ENCODE results near the gene PDE3B. TPM values are rescaled to one million over a fixed set of nuclear protein-coding genes. Genes with fewer than 3 reads are reported as not detected.
A peak's percentile ranks its signal among the peaks of the same experiment; 100 is the strongest.
"Not testable (repeated sequence)": the region's sequence is repeated elsewhere in the genome, so short reads cannot be mapped to it uniquely, and the experiment has no call there.

Gene PDE3B
- total RNA-seq, 1 donor from 2014 or later = 62.8 TPM

DNA sequence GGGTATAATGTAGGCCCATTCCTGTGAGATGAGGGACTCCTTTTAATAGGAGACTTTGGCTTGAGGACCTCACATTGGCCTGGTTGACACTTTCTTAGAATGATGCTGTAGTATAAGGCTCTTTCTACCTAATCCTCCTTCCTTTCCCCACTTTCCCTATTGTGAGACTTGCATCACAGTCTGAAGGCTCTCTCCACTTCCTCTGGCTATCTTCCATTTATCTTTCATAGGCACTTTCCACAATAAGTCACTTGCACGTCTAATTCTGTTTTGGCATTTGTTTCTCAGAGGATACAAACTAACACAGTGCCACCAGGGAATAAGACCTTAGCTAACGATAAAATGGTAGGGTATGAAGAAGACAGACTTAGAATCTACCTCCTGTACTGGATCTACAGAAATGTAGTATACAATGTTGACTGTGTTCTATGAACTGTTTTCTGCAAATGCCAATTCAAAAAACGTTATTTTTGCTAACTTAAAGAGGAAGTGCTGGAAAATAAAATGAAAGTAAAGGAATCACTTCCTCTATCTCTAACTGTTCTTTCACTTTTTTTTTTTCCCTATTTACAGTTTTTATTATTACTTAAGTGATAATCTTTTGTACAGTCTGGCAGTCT, 17.9 kb upstream of the PDE3B start:
- intact Hi-C loops (cut with micrococcal nuclease) = no loop called here
- Mint-ChIP-seq H3K27ac (peak overlapping the region; percentile 63), H3K4me3 (peak overlapping the region; percentile 31), H3K27me3 (ENCODE audit: insufficient read depth) (no peaks in the 10 kb centered on the region), H3K9me3 (peaks cover 11% of the 10 kb centered on the region), H3K4me1 (ENCODE audit: low read depth) (peaks cover 65% of the 10 kb centered on the region), H3K36me3 (ENCODE audit: low read depth) (peaks cover 44% of the 10 kb centered on the region)
- no peak for DNase-seq (ENCODE audit: low spot score)

DNA sequence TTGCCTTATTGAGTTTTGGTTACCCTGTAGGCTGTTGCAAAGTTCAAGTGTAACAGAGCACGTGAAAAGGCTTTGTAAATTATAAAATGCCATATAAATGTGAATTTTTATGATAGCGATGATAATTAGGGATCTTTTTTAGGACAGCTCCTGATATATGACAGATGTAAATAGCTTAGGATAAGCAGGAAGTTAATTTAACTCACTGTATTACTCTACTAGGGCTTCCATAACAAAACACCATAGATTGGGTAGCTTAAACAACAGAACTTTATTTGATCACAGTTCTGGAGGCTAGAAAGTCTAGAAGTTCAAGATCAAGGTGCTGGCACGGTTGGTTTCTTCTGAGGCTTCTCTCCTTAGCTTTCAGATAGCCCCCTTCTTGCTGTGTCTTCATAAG, 17.0 kb upstream of the PDE3B start:
- intact Hi-C loops (cut with micrococcal nuclease) = no loop called here
- peaks cover 61% of the 10 kb centered on the region for H3K4me1 Mint-ChIP-seq (ENCODE audit: low read depth)
- H3K9me3 Mint-ChIP-seq = peaks cover 20% of the 10 kb centered on the region
- DNase-seq (ENCODE audit: low spot score) = no peak
- no peaks in the 10 kb centered on the region for H3K27me3 Mint-ChIP-seq (ENCODE audit: insufficient read depth)
- no peak overlapping the region for H3K27ac Mint-ChIP-seq
- no peak overlapping the region for H3K4me3 Mint-ChIP-seq
- H3K36me3 Mint-ChIP-seq (ENCODE audit: low read depth) = peaks cover 48% of the 10 kb centered on the region

DNA sequence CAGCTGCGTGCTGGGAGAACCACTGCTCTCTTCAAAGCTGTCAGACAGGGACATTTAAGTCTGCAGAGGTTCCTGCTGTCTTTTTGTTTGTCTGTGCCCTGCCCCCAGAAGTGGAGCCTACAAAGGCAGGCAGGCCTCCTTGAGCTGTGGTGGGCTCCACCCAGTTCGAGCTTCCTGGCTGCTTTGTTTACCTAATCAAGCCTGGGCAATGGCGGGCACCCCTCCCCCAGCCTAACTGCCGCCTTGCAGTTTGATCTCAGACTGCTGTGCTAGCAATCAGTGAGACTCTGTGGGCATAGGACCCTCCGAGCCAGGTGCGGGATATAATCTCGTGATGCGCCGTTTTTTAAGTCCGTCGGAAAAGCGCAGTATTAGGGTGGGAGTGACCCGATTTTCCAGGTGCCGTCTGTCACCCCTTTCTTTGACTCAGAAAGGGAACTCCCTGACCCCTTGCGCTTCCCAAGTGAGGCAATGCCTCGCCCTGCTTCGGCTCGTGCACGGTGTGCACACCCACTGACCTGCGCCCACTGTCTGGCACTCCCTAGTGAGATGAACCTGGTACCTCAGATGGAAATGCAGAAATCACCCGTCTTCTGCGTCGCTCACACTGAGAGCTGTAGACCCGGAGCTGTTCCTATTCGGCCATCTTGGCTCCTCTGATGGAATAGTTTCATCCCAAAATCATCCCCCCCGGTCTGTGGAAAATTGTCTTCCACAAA, 9.9 kb upstream of the PDE3B start:
- intact Hi-C loops (cut with micrococcal nuclease); H3K27me3 Mint-ChIP-seq (ENCODE audit: insufficient read depth); H3K9me3 Mint-ChIP-seq; H3K4me3 Mint-ChIP-seq; DNase-seq (ENCODE audit: low spot score): not testable (repeated sequence)
- H3K36me3 Mint-ChIP-seq (ENCODE audit: low read depth) = peaks cover 32% of the 10 kb centered on the region
- peak overlapping the region; percentile 32 for H3K27ac Mint-ChIP-seq
- H3K4me1 Mint-ChIP-seq (ENCODE audit: low read depth) = peaks cover 43% of the 10 kb centered on the region

DNA sequence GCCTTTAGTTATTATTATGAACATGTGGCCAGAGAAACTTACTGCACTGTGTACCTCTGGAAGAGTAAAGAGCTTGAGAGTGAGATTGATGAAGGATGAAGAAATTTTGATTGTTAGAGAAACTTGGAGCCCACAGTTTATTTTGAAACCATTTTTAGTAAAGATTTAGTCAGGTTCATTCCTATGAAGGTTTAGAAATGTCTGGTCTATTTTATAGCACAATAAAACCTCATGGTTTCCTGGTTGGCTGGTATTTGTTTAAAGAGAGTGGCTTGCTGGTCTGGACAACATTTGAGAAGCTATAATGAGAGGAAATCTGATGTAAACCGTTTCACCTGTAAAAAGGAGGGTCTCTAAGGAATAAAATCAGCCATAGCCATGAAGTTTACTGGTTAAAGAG, 8.8 kb upstream of the PDE3B start:
- Mint-ChIP-seq H3K9me3 (peaks cover 10% of the 10 kb centered on the region), H3K27me3 (ENCODE audit: insufficient read depth) (no peaks in the 10 kb centered on the region), H3K4me3 (peak overlapping the region; percentile 3), H3K36me3 (ENCODE audit: low read depth) (peaks cover 36% of the 10 kb centered on the region), H3K27ac (peak overlapping the region; percentile 61), H3K4me1 (ENCODE audit: low read depth) (peaks cover 50% of the 10 kb centered on the region)
- intact Hi-C loops (cut with micrococcal nuclease) = loop anchor here (1.0 kb wide), 1 partner anchor 10 kb away; no protein-coding TSS in a partner anchor
- no peak for DNase-seq (ENCODE audit: low spot score)

DNA sequence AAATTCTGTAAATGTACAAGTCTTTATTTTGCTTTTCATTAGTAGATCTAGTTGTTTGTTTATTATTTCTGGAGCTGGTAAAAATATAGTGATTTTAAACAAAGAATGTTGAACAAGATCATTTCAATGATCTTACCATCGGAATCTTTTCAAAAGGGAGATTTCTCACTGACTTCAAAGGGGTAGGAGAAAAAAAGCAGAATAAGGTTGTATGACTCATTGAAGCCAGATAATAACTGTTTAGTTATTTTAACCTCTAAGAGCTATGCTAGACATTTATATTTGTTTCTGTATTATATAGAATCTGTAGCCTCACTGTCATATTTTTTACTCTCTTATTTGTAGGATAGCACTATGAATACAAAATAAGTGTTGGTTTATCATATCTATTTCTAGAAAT, 8.1 kb upstream of the PDE3B start:
- peaks cover 58% of the 10 kb centered on the region for H3K4me1 Mint-ChIP-seq (ENCODE audit: low read depth)
- no peak for DNase-seq (ENCODE audit: low spot score)
- no peaks in the 10 kb centered on the region for H3K27me3 Mint-ChIP-seq (ENCODE audit: insufficient read depth)
- no peak overlapping the region for H3K4me3 Mint-ChIP-seq
- intact Hi-C loops (cut with micrococcal nuclease) = loop anchor here (1.0 kb wide), 1 partner anchor 10 kb away; no protein-coding TSS in a partner anchor
- H3K27ac Mint-ChIP-seq = peak overlapping the region; percentile 73
- H3K36me3 Mint-ChIP-seq (ENCODE audit: low read depth) = peaks cover 41% of the 10 kb centered on the region
- peaks cover 10% of the 10 kb centered on the region for H3K9me3 Mint-ChIP-seq

DNA sequence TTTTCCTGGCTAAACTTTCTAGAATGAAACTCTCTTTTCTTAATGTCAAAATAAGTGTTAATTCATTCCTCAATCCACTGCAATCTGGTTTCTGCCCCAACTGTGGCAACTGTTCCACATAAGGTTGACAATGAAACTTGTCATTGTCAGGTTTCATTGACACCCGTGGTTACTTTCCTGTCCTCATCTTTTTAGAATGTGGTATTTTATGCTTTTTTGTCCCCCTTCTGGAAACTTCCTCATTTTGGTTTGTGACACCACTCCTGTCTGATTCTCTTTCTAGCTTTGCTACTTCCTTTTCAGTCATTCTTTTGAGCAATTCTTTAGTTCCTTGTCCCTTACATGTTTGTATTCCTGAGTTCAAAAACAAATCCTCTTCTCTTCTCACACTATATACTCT, 7.5 kb upstream of the PDE3B start:
- Mint-ChIP-seq H3K9me3 (peaks cover 5% of the 10 kb centered on the region), H3K27ac (peak overlapping the region; percentile 50), H3K27me3 (ENCODE audit: insufficient read depth) (no peaks in the 10 kb centered on the region), H3K4me1 (ENCODE audit: low read depth) (peaks cover 62% of the 10 kb centered on the region), H3K36me3 (ENCODE audit: low read depth) (peaks cover 44% of the 10 kb centered on the region), H3K4me3 (peak overlapping the region; percentile 31)
- intact Hi-C loops (cut with micrococcal nuclease) = loop anchor here (1.0 to 2.0 kb wide), 2 partner anchors 15 to 59 kb away; no protein-coding TSS in a partner anchor
- no peak for DNase-seq (ENCODE audit: low spot score)

DNA sequence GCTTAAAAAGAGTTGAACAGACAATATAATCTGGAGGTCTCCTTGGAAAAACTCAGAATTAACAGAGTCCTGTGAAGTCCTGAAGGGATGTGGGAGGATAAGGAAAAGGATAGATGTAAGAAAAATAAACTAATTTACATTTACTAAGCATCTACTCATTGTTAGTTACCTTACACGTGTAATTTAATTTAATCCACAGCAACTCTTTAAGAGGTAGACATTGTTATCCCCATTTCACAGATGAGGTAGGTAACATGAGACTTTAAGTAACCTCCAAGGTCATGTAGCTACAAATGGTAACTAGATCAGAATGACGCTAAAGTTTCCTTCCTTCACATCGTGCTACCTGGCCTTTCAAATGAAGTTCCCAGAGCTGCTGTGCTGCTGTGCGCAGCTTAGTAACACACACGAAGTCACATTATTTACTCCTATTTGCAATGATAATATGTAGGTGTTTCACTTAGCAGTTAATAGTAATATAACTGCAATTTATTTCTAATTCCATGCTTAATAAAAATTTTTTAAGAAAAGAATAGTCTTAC, 5.7 kb upstream of the PDE3B start:
- no peaks in the 10 kb centered on the region for H3K27me3 Mint-ChIP-seq (ENCODE audit: insufficient read depth)
- H3K36me3 Mint-ChIP-seq (ENCODE audit: low read depth) = peaks cover 56% of the 10 kb centered on the region
- H3K9me3 Mint-ChIP-seq = no peaks in the 10 kb centered on the region
- H3K4me3 Mint-ChIP-seq = no peak overlapping the region
- no peak for DNase-seq (ENCODE audit: low spot score)
- no peak overlapping the region for H3K27ac Mint-ChIP-seq
- intact Hi-C loops (cut with micrococcal nuclease) = loop anchor here (2.0 kb wide), 1 partner anchor 17 kb away; no protein-coding TSS in a partner anchor
- peaks cover 80% of the 10 kb centered on the region for H3K4me1 Mint-ChIP-seq (ENCODE audit: low read depth)

DNA sequence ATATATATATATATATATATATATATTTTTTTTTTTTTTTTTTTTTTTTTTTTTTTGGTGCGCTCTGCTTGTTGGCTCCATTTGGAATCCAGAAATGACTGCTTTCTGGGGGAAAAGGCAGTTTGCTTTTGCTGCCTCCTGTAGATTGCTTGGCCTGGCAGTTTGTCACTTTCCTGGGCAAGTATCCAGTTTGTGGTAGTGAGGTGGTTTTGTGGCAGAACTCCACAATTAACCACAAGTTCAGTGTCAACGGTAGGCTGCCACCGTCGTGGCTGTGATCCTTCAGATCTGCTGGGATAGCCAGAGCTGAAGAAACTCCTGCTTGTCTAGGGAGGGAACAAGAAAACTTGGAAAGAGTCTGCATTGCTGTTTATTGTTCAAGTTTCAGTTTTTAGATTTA, 5.0 kb upstream of the PDE3B start:
- Mint-ChIP-seq H3K27ac (no peak overlapping the region), H3K4me1 (ENCODE audit: low read depth) (peaks cover 80% of the 10 kb centered on the region), H3K27me3 (ENCODE audit: insufficient read depth) (no peaks in the 10 kb centered on the region), H3K9me3 (no peaks in the 10 kb centered on the region), H3K4me3 (peak overlapping the region; percentile 40), H3K36me3 (ENCODE audit: low read depth) (peaks cover 55% of the 10 kb centered on the region)
- DNase-seq (ENCODE audit: low spot score) = no peak
- intact Hi-C loops (cut with micrococcal nuclease) = no loop called here

DNA sequence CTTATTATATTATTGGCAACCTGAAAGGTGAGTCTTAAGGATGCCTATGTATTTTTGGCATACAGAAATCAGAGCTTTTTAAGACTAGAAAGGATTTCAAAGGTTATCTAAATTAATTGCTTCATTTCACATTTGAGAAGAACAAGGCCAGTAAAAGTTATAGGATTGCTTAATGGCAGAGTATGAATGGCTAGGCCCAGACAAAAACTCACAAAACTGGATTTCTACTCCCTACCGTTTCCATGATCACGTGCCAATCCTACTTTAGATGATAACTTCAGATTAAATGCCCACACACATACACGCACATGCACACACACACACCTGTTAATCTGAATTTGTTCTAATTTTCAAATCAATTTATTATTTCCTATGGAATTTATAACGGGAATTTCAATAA, 1.8 kb upstream of the PDE3B start:
- no peak overlapping the region for H3K27ac Mint-ChIP-seq
- intact Hi-C loops (cut with micrococcal nuclease) = loop anchor here (10.0 kb wide), 1 partner anchor 287 kb away; the partner anchor contains the start of gene RRAS2
- H3K4me1 Mint-ChIP-seq (ENCODE audit: low read depth) = peaks cover 59% of the 10 kb centered on the region
- DNase-seq (ENCODE audit: low spot score) = no peak
- H3K27me3 Mint-ChIP-seq (ENCODE audit: insufficient read depth) = no peaks in the 10 kb centered on the region
- no peaks in the 10 kb centered on the region for H3K9me3 Mint-ChIP-seq
- peak overlapping the region; percentile 89 for H3K4me3 Mint-ChIP-seq
- H3K36me3 Mint-ChIP-seq (ENCODE audit: low read depth) = peaks cover 47% of the 10 kb centered on the region

DNA sequence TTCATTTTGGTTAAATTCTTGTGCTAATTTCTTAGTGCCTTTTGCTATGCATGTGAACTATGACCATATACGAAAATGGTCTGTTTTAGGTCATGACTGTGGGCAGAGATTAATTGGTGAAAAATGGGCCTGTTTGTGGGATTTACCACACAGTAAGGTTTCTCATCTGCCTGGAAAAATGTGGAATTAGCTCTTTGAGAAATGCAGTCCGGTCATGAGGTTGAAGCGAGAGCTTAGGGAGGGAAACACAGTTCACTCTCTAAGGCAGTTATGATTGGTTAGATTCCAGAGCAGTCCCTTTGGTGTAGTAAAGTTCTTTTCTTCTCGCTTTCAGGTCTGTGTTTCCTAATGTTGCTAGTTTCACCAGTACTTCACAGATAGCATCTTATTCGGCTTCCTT, 1.2 kb upstream of the PDE3B start:
- no peaks in the 10 kb centered on the region for H3K27me3 Mint-ChIP-seq (ENCODE audit: insufficient read depth)
- H3K4me1 Mint-ChIP-seq (ENCODE audit: low read depth) = peaks cover 57% of the 10 kb centered on the region
- H3K36me3 Mint-ChIP-seq (ENCODE audit: low read depth) = peaks cover 46% of the 10 kb centered on the region
- no peak for DNase-seq (ENCODE audit: low spot score)
- H3K27ac Mint-ChIP-seq = peak overlapping the region; percentile 64
- H3K4me3 Mint-ChIP-seq = peak overlapping the region; percentile 89
- intact Hi-C loops (cut with micrococcal nuclease) = loop anchor here (10.0 kb wide), 1 partner anchor 288 kb away; the partner anchor contains the start of gene RRAS2
- H3K9me3 Mint-ChIP-seq = no peaks in the 10 kb centered on the region

DNA sequence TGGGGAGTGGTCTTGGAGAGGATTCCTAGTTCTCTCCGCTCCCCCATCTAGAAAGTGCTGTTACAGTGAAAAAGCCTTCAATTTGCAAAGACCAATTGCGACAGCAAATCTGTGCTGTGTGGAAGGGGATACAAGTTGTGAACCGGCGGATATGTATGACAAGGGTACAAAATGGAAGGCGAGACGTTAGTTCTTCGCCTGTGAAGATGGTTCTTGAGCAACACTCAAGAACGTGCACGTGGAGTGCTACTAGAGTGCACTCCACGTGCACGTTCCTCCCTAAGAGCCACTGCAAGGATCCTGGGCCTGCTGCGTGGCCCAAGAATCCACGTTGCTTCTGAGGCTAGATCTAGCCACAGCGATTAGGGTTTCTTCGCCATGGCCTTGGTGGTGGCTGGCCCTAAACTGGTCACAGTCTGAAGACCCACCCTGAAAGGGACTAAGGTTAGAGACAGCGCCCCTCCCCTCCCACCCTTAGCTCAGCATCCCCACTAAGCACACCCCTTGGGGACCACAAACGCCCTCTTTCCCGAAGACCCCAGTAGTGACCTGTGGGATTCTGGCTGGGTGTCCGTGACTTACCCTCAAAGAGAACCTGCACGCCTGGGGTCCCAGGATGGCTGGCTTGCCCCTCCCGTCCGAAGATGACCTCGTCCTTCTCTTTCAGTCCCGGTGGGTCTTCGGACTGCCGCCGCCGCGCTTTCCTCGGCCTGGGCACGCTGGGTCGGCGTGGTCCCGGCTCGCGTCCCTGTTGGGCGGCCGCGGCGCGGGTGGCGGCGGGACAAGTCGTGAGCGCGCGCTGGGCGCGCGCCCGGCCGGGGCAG, 519 bp upstream of the PDE3B start:
- Mint-ChIP-seq H3K4me1 (ENCODE audit: low read depth) (peaks cover 52% of the 10 kb centered on the region), H3K4me3 (peak overlapping the region; percentile 89), H3K9me3 (no peaks in the 10 kb centered on the region), H3K36me3 (ENCODE audit: low read depth) (peaks cover 46% of the 10 kb centered on the region), H3K27me3 (ENCODE audit: insufficient read depth) (no peaks in the 10 kb centered on the region), H3K27ac (peak overlapping the region; percentile 64)
- intact Hi-C loops (cut with micrococcal nuclease) = loop anchor here (10.0 kb wide), 1 partner anchor 288 kb away; the partner anchor contains the start of gene RRAS2
- DNase-seq (ENCODE audit: low spot score) = no peak

DNA sequence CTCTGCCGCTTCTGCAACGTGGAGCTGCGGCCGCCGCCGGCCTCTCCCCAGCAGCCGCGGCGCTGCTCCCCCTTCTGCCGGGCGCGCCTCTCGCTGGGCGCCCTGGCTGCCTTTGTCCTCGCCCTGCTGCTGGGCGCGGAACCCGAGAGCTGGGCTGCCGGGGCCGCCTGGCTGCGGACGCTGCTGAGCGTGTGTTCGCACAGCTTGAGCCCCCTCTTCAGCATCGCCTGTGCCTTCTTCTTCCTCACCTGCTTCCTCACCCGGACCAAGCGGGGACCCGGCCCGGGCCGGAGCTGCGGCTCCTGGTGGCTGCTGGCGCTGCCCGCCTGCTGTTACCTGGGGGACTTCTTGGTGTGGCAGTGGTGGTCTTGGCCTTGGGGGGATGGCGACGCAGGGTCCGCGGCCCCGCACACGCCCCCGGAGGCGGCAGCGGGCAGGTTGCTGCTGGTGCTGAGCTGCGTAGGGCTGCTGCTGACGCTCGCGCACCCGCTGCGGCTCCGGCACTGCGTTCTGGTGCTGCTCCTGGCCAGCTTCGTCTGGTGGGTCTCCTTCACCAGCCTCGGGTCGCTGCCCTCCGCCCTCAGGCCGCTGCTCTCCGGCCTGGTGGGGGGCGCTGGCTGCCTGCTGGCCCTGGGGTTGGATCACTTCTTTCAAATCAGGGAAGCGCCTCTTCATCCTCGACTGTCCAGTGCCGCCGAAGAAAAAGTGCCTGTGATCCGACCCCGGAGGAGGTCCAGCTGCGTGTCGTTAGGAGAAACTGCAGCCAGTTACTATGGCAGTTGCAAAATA, 816 bp downstream of the PDE3B start:
- Mint-ChIP-seq H3K4me1 (ENCODE audit: low read depth) (peaks cover 57% of the 10 kb centered on the region), H3K27ac (peak overlapping the region; percentile 92), H3K36me3 (ENCODE audit: low read depth) (peaks cover 50% of the 10 kb centered on the region), H3K27me3 (ENCODE audit: insufficient read depth) (no peaks in the 10 kb centered on the region), H3K9me3 (no peaks in the 10 kb centered on the region), H3K4me3 (peak overlapping the region; percentile 91)
- intact Hi-C loops (cut with micrococcal nuclease) = loop anchor here (1.0 to 10.0 kb wide), 13 partner anchors 9 to 1437 kb away; partner anchors contain the start of genes COPB1, PSMA1 and RRAS2
- peak; percentile 30 for DNase-seq (ENCODE audit: low spot score)
